Effector CD4-positive, alpha-beta T cell (primary cell): Measurements from ENCODE around the gene NPL.

Experiments
- DNase-seq: peaks from one replicate; pipeline ENCODE4 v3.0.0-alpha.2; 2020

NPL gene

DNA sequence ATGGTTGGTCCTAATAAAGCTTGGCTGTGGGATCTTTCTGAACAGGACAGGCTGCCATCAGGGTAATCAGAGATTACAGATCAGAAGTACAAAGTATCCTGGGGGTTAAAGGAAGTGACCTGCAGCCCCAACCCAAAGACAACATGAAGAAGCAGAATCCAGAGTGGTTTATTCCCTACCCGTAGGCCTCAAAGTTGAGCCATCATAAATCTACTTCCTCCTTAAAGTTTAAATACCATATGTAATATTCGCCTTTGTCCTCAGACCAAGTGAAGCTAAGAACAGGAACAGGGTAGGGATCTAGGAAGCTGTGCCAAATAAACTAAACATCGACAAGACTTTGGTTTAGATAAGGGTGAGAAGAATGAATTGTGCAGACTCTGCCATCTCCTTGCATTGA is 33.6 kb downstream of the NPL start:
- no peak for DNase-seq

DNA sequence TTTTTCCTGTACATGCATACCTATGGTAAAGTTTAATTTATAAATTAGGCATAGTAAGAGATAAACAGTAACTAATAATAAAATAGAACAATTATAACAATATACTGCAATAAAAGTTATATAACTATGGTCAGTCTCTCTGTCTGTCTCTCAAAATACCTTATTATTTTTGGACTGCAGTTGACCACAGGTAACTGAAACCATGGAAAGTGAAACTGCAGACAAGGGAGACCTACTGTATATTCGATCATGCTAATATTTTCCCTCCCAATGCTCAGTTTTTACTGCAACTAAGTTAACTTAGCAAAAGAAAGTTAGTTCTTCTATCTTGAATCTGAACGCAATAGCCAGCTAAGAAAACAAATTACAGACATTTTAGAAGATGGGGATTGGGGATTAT is 37.3 kb downstream of the NPL start:
- DNase-seq = no peak

DNA sequence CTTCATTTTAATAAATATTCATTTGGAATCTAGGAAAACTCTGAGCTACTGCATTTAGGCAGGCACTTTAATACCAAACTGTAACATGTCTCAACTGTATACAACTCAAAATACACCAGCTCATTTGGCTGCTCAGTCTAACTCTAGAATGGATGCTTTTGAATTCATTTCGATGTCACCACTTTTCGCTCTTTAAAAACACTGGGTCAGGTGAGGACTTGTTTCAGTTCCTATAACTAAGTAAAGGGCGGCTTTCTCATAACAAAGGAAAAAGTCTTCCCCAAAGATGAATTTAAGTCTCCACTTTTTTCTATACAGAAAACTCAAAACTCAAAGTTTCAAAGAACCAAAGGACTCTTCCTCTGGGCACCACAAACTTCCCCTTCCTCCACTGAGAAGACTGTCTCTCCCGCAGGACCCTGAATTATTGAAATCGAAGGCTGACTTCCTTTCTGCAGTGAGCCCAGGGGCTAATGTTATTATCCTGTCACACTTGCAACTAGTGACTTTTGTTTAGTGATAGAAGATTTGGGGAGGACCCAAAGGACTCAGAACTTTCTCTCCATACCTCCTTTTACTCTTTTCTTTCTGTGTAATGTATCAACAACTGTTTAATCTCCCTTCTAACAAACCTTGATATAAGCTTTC is 39.8 kb downstream of the NPL start:
- DNase-seq = no peak

DNA sequence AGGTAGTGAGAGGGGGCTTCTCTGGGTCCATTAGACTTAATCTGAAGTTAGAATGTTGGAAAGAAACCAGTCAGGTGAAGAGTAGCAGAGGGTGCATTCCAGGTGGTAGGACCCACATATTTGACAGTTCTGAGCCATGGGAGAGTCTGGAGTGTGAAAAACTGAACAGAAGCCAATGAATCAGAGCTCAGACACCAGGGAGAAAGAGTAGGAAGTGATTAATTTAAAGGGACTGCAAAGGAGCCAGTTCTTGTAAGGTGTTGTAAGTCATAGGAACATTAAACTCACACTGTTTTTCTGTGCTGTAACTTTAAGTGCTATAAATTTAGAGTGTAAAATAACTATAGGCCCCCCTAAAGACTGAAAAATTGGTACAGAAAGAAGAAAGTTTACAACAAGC is 43.7 kb downstream of the NPL start:
- no peak for DNase-seq

DNA sequence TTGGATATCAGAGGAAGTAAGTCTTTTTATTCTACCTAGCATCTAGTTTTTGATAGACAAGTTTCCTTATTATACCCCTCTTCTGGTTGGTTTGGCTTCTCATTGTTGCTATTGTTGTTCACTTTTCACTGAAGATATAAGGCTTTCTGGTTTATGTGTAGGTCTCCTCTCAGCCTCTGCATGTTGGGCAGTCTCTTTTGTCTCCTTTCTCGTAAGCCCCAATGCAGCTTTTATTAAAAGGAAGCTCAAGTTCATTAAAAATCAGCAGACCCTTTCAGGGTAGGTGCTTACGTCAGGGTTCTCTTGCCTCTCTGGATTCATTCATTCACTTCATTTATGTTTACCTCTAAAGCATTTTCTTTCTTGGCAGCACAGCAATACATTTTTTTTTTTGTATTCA is 44.8 kb downstream of the NPL start:
- DNase-seq = no peak

DNA sequence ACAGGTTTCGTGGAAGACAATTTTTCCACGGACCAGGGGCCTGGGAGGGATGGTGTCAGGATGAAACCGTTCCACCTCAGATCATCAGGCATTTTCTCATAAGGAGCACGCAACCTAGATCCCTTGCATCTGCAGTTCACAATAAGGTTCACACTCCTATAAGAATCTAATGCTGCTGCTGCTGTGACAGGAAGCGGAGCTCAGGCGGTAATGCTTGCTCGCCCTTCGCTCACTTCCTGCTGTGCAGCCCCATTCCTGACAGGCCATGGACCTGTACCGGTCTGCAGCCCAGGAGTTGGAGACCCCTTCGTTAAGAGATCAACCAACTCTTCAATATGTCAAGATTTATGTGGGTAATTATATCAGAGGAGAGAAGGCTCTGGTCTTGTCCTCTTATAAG is 46.2 kb downstream of the NPL start:
- DNase-seq = no peak

DNA sequence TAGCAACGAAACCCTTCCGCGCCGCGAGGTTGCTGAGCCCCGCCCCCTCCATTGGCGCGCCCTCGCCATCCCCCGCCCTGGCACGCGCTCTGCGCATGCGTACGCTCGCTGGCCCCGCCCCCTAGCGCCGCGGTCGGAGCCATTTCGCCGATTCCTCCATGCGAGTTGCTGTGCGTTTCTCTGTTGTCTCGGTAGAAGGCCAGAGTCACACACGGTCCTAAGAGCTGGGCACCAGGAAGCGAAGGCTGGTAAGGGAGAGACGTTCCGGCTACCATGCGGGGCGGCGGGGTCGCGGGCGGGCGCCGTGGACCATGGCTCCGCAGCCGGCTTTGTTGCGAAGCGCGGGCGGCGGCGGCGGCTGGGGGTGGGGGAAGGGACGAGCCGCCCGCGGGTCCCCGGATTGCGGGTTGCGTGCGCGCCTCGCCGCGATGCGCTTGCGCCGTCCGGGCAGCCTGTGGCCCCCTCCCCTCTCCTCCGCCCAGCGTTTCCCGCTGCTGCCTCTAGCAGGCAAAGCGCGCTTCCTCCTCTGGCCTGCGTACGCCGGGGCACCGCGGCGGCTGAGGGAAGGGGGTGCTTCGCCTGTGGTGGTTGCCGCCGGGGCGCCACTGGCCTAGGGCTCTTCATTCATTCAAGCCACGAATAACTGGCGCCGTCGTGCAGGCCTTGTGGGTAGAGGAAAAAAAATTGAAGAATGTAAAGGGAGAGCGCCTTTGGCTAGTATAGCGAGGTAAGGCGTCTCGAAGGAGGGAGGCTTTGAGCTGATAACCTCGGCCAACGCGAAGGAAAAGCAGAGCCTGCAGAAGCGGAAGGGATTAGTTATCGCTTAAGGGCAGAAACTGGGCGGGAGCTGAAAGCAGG is 49.9 kb downstream of the NPL start, which contains the start of gene DHX9:
TSS of gene DHX9 (plus strand) at position 139 of the 858 bp plus-strand sequence. CDS start 3,220 bp downstream, outside the sequence.
- DNase-seq = peak; percentile 94

DNA sequence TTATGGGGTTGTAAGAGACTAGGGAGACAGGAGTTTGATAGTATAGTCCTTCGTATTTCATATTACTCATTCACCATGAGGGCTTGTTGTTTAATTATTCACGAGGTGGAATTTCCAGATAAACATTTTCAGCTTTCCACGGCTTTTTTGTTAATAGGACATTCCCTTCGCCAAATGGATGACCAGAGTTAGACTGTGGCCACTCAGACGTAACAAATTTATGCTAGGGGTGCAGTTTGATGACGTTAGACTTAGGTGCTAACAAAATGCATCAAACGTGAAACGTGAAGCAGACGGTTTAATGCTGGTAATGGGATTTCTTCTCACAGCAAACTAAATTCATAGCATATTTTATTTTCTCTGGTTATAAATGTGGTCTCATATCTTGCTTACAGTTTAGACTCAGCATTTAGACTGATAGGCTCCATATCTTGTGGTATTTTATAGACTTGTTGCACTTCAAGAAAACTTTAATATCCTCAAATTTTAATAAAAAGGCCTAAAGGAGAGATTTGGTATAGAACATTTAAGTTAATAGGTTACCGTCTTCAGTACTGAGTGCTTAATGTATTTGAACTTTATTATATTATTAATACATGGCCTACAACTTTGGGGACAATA is 51.9 kb downstream of the NPL start:
- DNase-seq = no peak

DNA sequence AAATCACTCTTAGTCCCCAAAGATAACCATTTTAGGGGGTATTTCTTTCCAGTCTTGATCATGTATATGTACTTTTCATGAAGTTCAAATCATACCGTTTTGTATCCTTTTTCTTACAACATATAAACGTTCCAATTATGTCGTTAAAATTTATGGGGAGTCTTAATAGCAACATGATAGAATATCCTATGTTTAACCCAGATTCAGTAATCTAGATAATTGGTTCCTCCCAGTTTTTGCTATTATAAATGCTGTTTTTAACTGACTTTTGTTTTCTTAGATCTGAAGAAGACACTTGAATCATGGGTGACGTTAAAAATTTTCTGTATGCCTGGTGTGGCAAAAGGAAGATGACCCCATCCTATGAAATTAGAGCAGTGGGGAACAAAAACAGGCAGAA is 52.7 kb downstream of the NPL start:
- no peak for DNase-seq

DNA sequence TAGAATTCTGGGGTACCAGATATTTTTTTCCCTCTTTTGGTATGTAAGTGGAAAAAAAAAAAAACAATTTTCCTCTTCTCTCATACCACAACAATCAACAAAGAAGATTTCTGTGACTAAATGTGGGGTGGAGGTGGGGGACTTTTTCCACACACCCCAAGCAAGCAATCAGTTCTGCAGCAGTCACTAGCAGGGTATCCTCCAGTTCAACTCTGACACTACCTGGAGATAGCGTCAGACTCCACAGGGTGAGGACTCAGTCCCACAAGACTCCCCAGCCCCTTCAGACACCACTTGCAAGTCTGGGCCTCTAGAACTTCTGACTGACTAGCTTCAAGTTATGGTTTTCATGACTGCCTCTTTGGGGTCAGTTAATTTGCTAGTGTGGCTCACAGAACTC is 55.8 kb downstream of the NPL start:
- DNase-seq = no peak

DNA sequence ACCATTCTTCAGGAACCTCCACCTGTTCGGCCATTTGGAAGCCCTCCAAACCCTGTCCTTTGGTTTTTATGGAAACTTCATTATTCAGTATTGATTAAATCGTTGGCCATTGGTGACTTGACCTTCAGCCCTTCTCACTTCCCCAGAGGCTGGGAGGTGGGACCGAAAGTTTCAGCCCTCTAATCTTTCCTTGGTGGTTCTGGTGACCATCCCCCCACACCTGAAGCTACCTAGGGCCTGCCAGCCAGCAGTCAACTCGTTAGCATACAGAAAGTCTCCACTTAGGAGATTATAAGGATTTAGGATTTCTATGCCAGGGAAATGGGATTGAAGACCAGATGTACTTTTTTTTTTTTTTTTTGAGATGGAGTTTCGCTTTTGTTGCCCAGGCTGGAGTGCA is 56.3 kb downstream of the NPL start:
- no peak for DNase-seq

DNA sequence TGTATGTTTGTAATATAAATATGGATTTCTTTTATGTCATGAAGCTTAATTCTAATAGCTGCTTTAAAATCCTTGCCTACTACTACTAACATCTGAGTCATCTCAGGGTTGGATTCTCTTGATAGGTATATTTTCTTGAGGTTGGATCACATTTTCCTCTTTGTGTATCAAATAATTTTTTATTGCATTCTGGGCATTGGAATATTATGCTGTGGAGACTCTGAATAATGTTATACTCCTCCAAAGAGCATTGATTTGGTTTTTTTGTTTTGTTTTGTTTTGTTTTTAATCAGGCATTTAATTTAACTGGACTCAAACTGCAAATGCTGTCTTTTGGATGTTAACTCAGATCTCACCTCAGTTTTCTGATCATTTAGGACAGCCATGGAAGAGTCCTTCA is 57.5 kb downstream of the NPL start:
- DNase-seq = no peak

DNA sequence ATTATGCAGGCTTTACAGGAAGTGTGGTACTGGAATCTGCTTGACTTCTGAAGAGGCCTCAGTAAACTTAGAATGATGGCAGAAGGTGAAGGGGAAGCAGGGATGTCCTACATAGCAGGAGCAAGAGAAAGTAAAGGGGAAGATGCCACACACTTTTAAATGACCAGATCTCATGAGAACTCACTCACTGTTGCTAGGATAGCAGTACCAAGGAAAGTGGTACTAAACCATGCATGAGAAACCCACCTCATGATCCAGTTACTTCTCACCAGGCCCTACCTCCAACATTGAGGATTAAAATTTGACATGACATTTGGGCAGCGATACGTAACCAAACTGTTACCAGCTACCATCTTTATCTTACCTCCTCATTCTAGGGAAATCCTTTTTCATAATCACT is 59.2 kb downstream of the NPL start:
- no peak for DNase-seq

DNA sequence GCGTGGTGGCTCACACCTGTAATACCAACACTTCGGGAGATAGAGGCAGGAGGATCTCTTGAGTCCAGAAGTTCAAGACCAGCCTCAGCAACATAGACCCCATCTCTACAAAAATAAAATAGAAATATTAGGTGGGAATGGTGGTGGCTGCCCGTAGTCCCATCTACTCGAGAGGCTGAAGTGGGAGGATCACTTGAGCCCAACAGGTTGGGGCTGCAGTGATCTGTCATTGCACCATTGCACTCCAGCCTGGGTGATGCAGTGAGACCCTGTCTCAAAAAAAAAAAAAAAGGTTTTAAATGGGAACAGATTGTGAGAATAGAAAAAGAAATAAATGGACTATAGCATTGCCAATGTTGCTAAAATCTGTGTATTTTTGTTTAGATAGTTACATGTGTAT is 60.7 kb downstream of the NPL start:
- no peak for DNase-seq

DNA sequence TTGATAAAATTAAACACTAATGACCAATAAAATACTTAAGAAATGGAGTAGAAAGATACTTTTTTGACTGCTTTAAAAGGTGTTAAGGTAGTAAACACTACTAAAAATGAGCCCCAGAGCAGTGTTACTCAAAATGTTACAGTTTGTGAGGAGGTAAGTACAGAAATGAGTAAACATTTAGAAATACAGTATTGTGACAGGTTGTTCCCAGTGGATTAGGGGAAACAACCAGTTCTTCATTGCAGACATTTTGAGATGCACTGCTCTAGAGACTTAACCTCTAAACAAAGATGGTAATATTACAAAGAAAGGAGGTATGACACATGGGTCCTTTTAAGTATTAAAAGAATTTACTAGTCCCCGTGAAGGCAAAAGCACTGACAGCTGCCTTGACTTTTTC is 62.3 kb downstream of the NPL start:
- no peak for DNase-seq

DNA sequence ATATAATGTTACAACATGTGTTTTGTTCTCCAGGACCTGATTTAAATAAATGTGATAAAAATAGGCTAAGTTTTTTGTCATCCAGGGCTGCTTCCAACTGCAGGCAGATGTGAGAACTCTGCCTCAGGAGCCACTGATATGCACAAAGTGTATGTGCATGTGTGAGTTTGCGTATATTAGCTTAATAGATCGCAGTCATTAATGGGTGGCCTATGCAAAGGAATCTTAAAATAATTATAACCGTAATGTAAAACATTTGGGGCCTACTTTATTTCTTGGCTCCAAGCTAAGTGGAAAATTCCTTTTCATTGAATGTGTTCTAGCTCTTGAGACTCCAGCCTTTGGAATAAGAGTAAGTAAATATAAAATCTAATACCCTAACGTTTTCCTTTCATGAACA is 66.3 kb downstream of the NPL start:
- DNase-seq = no peak

DNA sequence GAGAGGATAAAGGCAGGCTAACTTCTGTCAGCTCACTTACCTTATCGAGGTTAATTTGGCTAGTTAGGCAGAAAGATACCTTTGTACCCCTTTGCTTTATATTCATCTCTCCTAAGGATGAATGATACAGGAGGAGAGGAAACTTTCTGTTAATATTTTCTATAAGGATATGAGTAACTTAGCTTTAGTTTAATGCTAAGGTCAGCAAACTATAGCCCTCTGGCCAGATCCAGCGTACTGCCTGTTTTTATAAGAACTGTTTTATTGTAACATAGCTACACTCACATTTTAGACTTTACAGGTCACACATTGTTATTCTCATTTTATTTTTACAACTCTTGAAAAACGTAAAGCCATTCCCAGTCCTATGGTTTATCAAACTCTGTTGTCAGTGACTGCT is 67.6 kb downstream of the NPL start:
- DNase-seq = no peak

DNA sequence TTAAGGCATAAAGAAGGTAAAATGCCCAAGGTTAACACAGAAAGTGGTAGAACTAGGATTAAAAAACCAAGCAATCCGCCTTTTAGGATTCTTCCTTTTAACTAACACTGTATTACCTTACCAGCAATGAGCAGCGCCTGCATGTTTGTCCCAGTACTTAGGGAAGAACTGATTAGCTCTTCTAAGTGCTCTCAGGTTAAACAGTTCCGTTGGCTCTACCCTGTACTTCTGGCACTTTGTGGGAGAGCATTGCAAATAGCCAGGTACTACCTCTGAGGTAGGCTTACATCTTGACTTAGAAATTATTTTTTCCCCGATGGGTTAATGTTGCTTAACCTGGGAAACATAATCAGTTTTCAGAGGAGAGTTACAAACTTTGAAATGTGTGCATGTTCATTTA is 71.1 kb downstream of the NPL start:
- no peak for DNase-seq

DNA sequence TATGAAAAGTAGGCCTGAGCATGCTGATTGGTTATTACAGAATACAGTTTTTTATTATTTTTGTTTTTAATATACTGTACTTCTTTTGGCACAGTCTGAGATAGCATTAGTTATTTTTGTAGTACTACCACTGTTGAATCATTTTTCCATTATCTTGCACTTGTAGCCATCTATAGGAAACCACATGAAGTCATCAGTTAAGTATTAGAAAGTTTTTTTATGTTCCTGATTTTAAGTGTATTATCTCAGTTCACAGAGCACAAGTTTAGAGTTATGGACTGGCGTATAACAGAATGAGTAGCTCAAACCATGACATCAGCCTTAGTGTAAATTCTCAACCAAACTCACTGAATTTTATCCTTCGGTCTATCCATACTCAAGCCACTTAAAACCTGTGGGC is 72.4 kb downstream of the NPL start:
- DNase-seq = no peak

DNA sequence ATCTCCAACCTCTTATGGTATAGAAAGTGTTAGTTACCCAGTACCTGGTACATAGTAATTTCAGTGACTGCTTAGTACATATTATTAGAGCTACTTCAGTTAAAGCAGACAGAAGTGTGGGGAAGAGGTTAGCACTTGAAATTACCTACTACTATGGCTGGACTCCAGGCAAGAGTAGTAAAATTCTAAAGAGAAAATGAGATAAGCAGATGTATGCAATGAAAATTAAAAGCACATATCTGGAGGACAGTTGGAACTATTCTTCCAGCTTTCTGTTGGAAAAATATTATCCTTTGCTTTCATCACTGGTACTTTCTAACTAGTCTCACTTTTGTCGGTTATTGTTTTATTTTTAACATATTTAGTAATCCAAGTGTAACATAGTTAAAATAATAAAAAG is 73.3 kb downstream of the NPL start:
- DNase-seq = no peak

DNA sequence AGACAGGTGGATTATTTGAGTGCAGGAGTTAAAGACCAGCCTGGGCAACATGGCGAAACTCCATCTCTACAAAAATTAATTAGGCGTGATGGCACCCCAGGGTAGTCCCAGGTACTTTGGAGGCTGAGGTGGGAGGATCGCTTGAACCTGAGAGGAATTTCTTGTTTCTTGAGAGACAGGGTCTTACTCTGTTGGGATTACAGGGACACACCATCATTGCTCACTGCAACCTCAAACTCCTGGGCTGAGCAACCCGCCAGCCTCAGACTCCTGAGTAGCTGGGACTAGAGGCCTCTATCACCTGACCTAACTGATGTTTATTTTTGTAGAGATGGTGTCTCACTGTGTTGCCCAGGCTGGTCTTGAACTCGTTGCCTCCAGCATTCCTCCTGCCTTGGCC is 74.4 kb downstream of the NPL start:
- DNase-seq = no peak

DNA sequence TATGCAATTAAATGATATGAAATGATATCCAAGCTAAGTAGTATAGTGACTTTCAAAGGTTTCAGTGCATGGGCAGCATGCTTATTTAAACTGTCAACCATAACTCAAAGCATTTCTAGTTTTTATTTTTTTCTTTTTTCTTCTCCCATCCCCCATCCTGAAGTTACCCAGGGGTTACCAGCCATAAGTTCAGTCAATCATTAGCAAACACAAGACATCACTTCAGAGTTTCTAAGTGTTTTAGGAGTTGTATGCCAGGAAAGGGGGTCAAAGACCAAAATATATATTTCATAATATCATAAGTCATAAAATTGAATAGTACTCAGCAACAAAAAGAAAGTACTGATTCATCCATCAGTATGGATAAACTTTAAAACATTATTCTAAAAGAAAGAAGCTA is 78.3 kb downstream of the NPL start:
- no peak for DNase-seq

DNA sequence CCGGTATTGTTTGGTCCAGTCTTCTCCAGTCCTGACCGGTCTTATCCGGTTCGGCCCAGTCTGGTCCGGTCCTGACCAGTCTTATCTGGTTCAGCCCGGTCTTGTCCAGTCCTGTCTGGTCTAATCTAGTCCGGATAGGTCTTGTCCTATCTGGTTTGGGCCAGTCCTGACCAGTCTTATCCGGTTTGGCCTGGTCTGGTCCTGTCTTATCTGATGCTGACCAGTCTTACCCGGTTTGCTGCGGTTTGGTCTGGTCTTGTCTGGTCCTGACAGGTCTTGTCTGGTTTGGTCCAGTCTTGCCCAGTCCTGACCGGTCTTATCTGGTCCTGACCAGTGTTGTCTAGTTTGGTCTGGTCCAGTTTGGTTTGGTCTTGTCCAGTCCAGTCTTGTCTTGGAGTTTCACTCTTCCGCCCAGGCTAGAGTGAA is 79.7 kb downstream of the NPL start:
- DNase-seq = no peak

DNA sequence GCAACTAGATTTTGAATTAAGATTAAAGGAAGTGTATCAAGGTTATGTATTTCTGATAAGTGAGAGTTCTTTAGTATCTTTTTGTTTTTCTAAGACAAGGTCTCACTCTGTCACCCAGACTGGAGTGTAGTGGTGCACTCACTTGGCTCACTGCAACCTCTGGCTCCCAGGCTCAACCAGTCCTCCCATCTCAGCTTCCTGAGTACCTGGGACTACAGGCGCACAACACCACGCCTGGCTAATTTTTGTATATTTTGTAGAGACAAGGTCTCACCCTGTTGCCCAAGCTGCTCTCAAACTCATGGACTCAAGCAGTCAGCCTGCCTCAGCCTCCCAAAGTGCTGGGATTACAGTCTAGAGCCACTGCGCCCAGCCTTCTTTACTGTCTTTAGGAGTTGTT is 83.3 kb downstream of the NPL start:
- DNase-seq = no peak
